Renal cortex interstitium (tissue), 11 donors: ENCODE measurements around the gene TDG. TPM values are rescaled to one million over a fixed set of nuclear protein-coding genes. Genes with fewer than 3 reads are reported as not detected.
"Not testable (repeated sequence)": the region's sequence is repeated elsewhere in the genome, so short reads cannot be mapped to it uniquely, and the experiment has no call there.

Experiments
- DNase-seq, 11 donors: peaks; one replicate each; pipeline ENCODE4 v3.0.0-alpha.2; 2013; ENCODE audit warnings: low read depth in 9 of 11, low spot score in 4 of 11; ENCODE audit errors: extremely low read depth in 1 of 11
- polyA plus RNA-seq, 3 donors: library from polyadenylated mRNA; unstranded; fragments of 120-200 nt; gene quantifications; one replicate each; pipeline ENCODE4 v1.2.1, GENCODE V29; 2013; ENCODE audit not compliant: insufficient read length in 3 of 3

TDG gene
- polyA plus RNA-seq, 3 donors, result 51.1 to 64.6 (median 53.0) TPM

DNA sequence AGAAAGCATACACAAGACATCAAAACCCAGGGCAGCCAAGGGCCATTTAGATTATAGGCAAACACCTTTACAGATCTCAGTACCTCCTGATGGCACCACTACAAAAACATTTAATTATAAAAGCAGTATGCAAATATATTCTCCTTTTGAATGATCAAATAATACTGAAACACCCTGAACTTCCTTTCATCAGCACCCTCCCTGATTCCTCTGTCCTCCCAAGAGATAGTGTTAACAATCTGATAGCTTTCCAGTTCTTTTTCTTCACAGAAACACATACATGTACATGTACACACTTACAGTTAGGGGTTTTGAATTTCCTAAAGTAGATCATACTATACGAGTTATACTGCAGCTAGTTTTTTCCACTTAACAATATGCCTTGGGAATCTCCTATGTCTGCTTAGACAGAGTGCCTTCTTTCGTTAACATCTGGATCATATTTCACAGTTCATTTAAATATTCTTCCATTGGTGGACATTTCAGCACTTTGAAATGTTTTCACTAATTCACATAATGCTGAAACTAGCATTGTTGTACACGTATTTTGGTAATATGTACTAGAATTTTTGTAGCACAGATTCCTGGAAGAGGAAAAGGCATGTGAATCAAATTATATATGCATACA lies 35.2 kb downstream of the TDG start:
- DNase-seq, result no peak

DNA sequence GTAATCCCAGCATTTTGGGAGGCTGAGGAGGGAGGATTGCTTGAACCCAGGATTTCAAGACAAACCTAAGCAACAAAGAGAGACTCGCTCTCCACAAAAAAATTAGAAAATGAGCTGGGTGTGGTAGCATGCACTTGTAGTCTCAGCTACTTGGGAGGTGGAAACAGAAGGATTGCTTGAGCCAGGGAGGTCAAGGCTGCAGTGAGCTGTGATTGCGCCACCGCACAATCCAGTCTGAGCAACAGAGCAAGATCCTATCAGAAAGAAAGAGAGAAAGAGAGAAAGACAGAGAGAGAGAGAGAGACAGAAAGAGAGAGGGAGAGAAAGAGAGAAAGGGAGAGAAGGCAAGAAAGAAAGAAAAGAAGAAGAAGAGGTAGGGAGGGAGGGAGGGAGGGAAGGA lies 37.0 kb downstream of the TDG start:
- no peak for DNase-seq

DNA sequence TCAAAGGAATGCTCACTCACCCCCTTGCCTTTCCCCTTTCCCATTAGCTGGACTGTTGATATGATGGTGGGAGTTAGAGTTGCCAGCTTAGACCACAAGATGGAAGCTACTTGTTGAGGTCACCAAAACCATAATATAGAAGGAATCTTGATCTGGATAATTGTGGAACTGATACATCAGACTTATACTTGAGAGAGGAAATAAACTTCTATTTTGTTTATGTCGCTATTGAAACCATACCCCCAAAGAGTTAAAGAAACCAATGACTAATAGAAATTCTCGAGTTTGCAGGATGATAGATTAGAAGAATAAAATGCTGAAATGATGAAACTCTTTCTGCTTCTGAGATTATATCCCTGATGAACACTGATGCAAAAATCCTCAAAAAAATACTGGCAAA lies 37.9 kb downstream of the TDG start:
- DNase-seq, result no peak

DNA sequence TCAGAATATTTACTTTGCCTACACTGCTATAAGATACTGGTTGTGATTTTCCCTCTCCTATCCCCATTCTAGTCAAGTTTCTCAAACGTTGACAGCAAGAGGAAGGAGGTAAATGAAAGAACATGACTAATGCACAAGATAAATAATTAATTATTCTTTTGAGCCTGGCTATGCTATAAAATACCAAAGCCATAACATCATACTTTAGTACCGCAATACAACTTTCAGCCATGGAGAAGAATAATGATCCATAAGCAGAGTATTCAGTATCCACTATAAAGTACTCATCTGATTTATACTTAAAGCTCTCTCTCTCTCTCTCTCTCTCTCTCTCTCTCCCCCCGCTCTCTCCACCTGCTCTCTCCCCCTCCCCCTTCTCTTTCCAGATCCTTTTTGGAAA lies 41.3 kb downstream of the TDG start:
- no peak for DNase-seq

DNA sequence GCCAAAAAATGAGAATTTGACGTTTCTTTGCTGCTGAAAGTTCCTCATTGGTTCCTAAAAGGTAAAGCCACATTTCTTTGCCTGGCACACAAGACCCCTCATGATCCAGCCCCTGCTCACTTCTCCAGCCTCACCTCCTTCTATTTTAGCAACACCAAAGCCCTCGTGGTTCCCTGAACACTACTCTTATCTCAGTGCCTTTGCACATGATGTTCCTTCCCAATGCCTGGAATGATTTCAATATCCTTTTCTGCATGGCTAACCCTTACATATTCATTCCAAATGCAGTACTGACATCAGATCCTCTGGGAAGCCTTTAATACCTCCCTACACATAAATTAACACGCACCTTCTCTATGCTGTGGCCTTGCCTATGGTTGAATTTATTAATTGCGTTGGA lies 44.4 kb downstream of the TDG start:
- no peak for DNase-seq

DNA sequence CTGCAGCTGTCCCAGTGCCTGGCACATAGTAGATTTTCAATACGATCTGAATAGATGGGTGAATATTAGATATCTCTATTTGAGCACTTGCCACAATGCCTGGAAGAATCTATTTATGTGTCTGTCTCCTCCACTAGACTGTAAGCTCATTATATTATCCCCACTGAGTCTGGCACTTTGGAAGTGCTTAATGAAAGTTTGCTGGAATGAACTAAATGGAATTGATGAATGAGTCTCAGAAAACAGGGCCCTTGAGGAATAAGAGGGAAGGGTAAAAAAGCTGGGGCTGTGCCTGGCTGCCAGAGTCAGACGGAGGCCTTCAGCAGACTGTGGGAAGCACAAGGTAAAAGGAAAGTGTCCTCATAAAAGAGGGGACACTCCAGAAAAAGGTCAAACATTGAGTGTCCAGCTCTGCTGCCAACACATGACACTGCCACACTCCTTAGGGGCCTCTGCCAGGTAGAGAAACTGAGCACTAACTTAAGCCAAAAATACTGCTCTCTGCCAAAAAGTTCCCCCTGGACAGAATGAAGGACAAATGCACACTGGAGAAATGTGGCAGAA lies 45.0 kb downstream of the TDG start:
- DNase-seq, result no peak

DNA sequence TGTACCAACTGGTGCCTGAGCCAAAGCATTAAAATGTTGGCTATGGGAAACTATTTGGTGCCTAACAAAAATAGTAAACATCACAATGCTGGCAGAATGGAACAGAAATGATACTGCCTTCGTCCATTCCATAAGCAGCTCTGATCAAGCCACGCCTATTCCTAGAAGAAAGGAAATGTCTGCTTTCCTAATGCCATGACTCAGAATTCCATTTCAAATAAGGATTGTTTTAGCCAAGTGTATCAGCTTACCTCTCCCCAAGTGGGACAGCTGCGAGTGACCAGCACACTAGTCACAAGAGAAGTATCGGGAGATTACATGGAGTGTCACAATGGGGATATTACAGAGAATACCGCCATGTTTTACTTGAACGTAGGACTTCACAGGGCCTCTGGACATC lies 45.6 kb downstream of the TDG start:
- DNase-seq, result no peak

DNA sequence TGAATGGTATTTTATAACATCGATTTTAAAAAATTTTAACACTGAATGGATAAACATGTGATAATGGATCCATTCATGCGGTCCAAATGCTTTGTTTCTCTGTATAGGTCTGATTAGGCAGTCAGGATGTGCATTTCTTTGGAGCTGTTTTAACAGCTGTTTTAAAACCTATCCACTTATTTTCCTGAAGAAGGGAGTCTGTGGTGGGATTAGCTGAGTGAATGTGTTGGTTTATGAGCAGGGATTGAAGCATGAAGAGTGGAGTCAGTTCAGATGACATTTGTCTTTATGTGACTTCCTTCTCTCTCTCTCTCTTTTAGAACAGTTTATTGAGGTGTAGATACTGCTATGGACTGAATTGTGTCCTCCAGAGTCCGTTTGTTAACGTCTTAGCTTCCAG lies 46.7 kb downstream of the TDG start:
- no peak for DNase-seq

DNA sequence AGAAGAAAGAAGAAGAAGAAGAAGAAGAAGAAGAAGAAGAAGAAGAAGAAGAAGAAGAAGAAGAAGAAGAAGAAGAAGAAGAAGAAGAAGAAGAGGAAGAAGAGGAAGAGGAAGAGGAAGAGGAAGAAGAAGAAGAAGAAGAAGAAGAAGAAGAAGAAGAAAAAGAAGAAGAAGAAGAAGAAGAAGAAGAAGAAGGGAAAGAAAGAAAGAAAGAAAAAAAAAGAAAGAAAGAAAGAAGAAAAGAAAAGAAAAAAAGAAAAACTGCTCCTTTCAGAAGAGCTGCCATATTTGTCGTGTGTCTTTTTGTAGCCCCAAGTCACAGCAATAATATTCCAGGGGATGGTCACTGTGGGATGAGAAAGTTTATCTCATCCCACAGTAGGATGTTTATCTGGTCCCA lies 56.2 kb downstream of the TDG start:
- not testable (repeated sequence) for DNase-seq

DNA sequence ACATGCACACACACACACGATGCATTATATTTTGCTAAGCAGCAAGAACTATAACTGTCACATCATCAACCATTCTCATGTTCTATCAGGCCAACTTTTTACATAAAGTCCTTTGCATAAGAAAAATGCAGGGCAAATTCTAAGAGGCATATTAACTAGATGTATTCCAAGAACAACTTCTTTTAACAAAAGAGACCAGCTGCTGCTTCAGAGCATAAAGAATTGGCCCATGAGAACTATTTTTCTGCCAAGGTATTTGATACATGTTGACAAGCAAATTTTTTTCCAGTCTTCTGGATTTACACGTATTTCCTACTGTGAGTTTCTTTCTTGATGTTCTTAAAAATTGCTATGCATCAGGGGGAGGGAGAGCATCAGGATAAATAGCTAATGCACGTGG lies 57.1 kb downstream of the TDG start:
- DNase-seq, result no peak

DNA sequence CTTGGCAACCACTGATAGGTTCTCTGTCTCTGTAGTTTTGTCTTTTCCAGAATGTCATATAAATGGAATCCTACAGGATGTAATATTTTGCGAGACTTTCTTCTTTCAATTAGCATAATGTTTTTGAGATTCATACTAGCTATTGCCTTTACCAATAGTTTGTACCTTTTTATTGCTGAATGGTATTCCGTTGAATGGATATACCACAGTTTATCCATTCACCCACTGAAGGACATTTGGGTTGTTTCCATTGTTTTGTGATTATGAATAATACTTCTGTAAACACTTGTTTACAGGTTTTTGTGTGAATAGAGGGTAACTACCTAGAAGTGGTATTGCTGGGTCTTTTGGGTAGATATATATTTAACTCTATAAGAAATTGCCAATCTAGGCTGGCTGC lies 58.0 kb downstream of the TDG start:
- DNase-seq, result no peak

DNA sequence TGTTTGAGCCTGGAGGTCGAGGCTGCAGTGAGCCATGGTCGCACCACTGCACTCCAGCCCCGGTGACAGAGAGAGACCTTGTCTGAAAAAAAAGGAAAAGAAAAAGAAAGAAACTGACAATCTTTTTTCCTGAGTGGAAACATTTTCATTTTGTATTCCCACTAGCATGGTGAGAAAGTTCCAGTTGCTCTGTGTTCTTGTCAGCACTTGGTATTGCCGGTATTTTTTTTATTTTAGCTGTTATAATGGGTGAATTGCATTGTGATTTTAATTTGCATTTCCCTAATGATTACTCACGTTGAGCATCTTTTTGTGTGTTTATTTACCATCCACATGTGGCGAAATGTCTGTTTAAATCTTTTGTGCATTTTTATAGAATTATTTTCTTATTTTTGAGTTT lies 58.7 kb downstream of the TDG start:
- no peak for DNase-seq

DNA sequence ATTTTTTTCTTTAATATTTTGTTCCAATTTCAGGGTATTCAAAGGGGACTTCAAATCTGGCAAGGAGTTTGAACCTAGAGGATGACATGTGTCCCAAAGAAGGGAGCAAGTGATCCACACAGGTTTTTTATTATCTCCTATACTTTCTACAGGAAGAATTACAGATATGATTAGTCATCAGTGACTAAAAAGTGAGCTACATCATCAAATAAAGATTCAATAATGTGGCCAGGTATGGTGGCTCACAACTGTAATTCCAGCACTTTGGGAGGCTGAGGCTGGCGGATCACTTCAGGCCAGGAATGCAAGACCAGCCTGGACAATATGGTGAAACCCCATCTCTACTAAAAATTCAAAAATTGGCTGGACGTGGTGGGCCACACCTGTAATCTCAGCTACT lies 60.1 kb downstream of the TDG start:
- DNase-seq, result no peak

DNA sequence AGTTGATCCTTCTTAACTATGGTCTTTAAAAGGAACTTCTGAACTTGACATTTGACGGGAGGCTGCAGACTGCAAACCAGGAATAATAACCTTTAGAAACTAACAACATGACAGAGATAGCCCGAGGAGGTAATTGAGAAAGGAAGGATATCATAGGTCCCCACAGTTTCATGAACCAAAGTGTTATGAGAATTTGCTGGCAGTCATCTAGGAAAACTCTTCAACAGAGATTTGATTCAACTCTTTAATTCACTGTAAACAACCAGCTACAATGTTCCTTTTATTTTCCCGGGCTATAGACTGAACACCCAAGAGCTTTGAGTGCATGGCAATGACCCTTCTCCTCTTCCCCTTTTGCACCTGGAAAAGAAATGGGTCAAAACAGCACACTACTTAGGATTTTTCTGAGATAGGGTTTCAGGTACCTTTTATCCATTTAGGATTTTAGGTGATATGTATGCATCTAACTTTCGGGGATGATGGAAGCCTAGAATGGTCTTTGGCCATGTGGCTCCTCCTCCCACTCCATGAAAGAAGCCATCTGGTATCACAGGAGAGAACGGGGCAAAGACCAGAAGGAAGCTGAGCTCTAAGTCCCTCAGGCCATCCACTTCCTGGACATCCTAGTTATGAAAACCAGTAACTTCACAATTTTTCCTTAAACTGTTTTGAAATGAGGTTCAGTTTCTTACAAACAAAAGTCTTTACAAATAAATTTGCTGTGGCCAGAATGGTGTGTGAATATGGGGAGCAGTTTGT lies 61.3 kb downstream of the TDG start:
- no peak for DNase-seq

DNA sequence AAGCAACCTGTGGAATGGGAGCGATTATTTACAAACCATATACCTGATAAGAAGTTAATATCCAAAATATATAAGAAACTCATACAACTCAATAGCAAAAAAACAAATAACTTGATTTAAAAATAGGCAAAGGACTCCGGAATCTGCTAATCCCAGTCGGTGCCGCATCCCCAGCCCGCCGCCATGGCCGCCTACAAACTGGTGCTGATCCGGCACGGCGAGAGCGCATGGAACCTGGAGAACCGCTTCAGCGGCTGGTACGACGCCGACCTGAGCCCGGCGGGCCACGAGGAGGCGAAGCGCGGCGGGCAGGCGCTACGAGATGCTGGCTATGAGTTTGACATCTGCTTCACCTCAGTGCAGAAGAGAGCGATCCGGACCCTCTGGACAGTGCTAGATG lies 64.9 kb downstream of the TDG start:
- DNase-seq, result not testable (repeated sequence)

DNA sequence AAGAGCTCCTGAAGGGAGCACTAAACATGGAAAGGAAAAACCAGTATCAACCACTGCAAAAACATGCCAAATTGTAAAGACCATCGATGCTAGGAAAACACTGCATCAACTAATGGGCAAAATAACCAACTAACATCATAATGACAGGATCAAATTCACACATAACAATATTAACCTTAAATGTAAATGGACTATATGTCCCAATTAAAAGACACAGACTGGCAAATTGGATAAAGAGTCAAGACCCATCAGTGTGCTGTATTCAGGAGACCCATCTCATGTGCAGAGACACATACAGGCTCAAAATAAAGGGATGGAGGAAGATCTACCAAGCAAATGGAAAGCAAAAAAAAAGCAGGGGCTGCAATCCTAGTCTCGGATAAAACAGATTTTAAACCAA lies 70.5 kb downstream of the TDG start:
- not testable (repeated sequence) for DNase-seq

Other genes starting within 250 kb of the TDG start
- 1 to 10 TPM; 4.5 to 6.8 (median 6.7) TPM for gene NT5DC3, start 124.6 kb upstream of the TDG start, polyA plus RNA-seq
- gene HSP90B1, start 35.5 kb upstream of the TDG start, polyA plus RNA-seq, result 1,000 to 10,000 TPM in 2 of 3 donors, 100 to 1,000 TPM in 1; 1,000 to 1,099 (median 1,026) TPM
- gene GLT8D2, start 84.3 kb downstream of the TDG start, polyA plus RNA-seq, result 10 to 100 TPM in 2 of 3 donors, 1 to 10 TPM in 1; 7.0 to 12.1 (median 11.6) TPM
- 10 to 100 TPM; 14.8 to 19.0 (median 16.2) TPM for gene HCFC2, start 98.7 kb downstream of the TDG start, polyA plus RNA-seq
- gene NFYB, start 172.3 kb downstream of the TDG start, polyA plus RNA-seq, result 100 to 1,000 TPM in 1 of 3 donors, 10 to 100 TPM in 2; 82.2 to 118 (median 97.6) TPM
- gene TXNRD1, start 249.9 kb downstream of the TDG start, polyA plus RNA-seq, result 10 to 100 TPM; 50.2 to 69.5 (median 63.3) TPM